GM12878 (cell line): ENCODE data around the gene SELENOS. TPM values are rescaled to one million over a fixed set of nuclear protein-coding genes. Genes with fewer than 3 reads are reported as not detected.

Source experiments
- ATAC-seq: fragments of 200-7000 bp; cut with Tn5 transposase; 3 replicates; pipeline ENCODE4 v1.9.1; 2020; ENCODE audit warnings: mild to moderate bottlenecking, moderate library complexity
- BruUV-seq: library from RNA; stranded (reverse); fragments of 400-500 nt; replicated peaks from 2 replicates; lab custom pipeline; 2021; lab: Mats Ljungman, UMichigan
- CTCF ChIA-PET: fragments of 300-600 bp; sonication (Branson Sonifier 250); formaldehyde crosslinking; extraction: SDS; loops from one replicate; lab custom pipeline; 2021; ENCODE audit warnings: inconsistent platforms; lab: Yijun Ruan, JAX
- POLR2A ChIA-PET: fragments of 350-600 bp; formaldehyde crosslinking; extraction: SDS; loops from one replicate; lab custom pipeline; 2021; ENCODE audit warnings: inconsistent platforms; lab: Charles Lee
- RAD21 ChIA-PET: fragments of 300-600 bp; sonication (Branson Sonifier 250); formaldehyde crosslinking; loops from one replicate; lab custom pipeline; 2023; ENCODE audit warnings: antibody characterized with exemption; ENCODE audit not compliant: unreplicated experiment; lab: Charles Lee
- SMC1A ChIA-PET: fragments of 300-600 bp; sonication (Branson Sonifier 250); formaldehyde crosslinking; loops from one replicate; lab custom pipeline; 2023; ENCODE audit not compliant: unreplicated experiment, uncharacterized antibody; lab: Charles Lee
- DNase-seq: peaks from one replicate; pipeline ENCODE4 v3.0.0-alpha.2; 2011; ENCODE audit warnings: low read depth, low spot score
- FAIRE-seq: peaks from 3 replicates; lab custom pipeline; 2011; peaks lifted over from hg19 to GRCh38; lab: Jason Lieb, UNC
- H2AFZ ChIP-seq: 2 replicates; pipeline ENCODE4 v1.6.0; 2011; ENCODE audit warnings: low read depth, low read length, control low read depth; ENCODE audit not compliant: control insufficient read depth
- H3K27ac ChIP-seq: 2 replicates; pipeline ENCODE4 v1.5.1; 2011; ENCODE audit warnings: control low read depth; ENCODE audit not compliant: control insufficient read depth, insufficient read depth
- H3K27me3 ChIP-seq, 2 experiments: replicated peaks in 1 of 2; 2 replicates each; pipeline versions ENCODE4 v1.6.0 to v1.6.1; 2011; ENCODE audit warnings: low read length in 1 of 2; ENCODE audit not compliant: control insufficient read depth in 2 of 2, insufficient read depth in 2 of 2
- H3K36me3 ChIP-seq, 2 experiments: 2 replicates each; pipeline ENCODE4 v1.5.1; 2011; ENCODE audit warnings: low read length in 1 of 2; ENCODE audit not compliant: control insufficient read depth in 2 of 2, insufficient read depth in 2 of 2
- H3K4me1 ChIP-seq: 2 replicates; pipeline ENCODE4 v1.6.1; 2011; ENCODE audit warnings: mild to moderate bottlenecking, low read length, moderate library complexity, mixed read lengths; ENCODE audit not compliant: control insufficient read depth, insufficient read depth
- H3K4me2 ChIP-seq: 2 replicates; pipeline ENCODE4 v1.6.0; 2011; ENCODE audit warnings: control low read depth; ENCODE audit not compliant: control insufficient read depth, insufficient read depth
- H3K4me3 ChIP-seq: fragments of 200-600 bp; sonication (generic); 2 replicates; pipeline ENCODE4 v1.5.1; 2016
- H3K79me2 ChIP-seq: 2 replicates; pipeline ENCODE4 v1.6.0; 2011; ENCODE audit warnings: low read length; ENCODE audit not compliant: control insufficient read depth, insufficient read depth
- H3K9ac ChIP-seq: 2 replicates; pipeline ENCODE4 v1.8.0; 2011; ENCODE audit warnings: low read length, control low read depth, mixed read lengths; ENCODE audit not compliant: control insufficient read depth, insufficient read depth
- H3K9me3 ChIP-seq: replicated peaks from 3 replicates; pipeline ENCODE4 v1.5.1; 2011; ENCODE audit warnings: mild to moderate bottlenecking, low read length; ENCODE audit not compliant: control insufficient read depth, insufficient read depth
- H4K20me1 ChIP-seq: 2 replicates; pipeline ENCODE4 v1.6.0; 2011; ENCODE audit not compliant: control insufficient read depth, insufficient read depth
- ATF7 ChIP-seq: fragments of 450-650 bp; IDR thresholded peaks from 2 replicates; pipeline ENCODE4 v1.6.1; 2016; ENCODE audit warnings: low read depth, mild to moderate bottlenecking
- CHD2 ChIP-seq: IDR thresholded peaks from 2 replicates; pipeline ENCODE4 v1.6.1; 2011; ENCODE audit warnings: low read depth, low read length, improper control_type of control experiment, borderline replicate concordance
- CHD4 ChIP-seq: fragments of 200-600 bp; sonication (generic); IDR thresholded peaks from 2 replicates; pipeline ENCODE4 v1.6.1; 2016; ENCODE audit warnings: mild to moderate bottlenecking
- HDAC2 ChIP-seq: fragments of 200-600 bp; sonication (generic); IDR thresholded peaks from 2 replicates; pipeline ENCODE4 v1.6.1; 2017
- MYB ChIP-seq: fragments of 150-350 bp; IDR thresholded peaks from 2 replicates; pipeline ENCODE4 v1.6.1; 2014; ENCODE audit warnings: mild to moderate bottlenecking, low read depth, low read length, borderline replicate concordance
- NR2C1 ChIP-seq: fragments of 450-650 bp; IDR thresholded peaks from 2 replicates; pipeline ENCODE4 v1.6.1; 2017; ENCODE audit warnings: antibody characterized with exemption, mild to moderate bottlenecking, moderate library complexity
- SPI1 ChIP-seq: IDR thresholded peaks from 2 replicates; pipeline ENCODE4 v1.6.1; 2011; ENCODE audit warnings: low read depth, mild to moderate bottlenecking, low read length, moderate library complexity, borderline replicate concordance; ENCODE audit not compliant: insufficient read depth
- SREBF2 ChIP-seq: IDR thresholded peaks from 2 replicates; pipeline ENCODE4 v1.6.1; 2012; ENCODE audit warnings: mild to moderate bottlenecking, low read length
- STAT1 ChIP-seq: fragments of 450-650 bp; conservative IDR thresholded peaks from 2 replicates; pipeline ENCODE4 v1.6.1; 2014; ENCODE audit warnings: antibody characterized with exemption, mild to moderate bottlenecking
- USF1 ChIP-seq: IDR thresholded peaks from 2 replicates; pipeline ENCODE4 v1.6.1; 2011; ENCODE audit warnings: borderline replicate concordance, low read depth, mild to moderate bottlenecking, moderate library complexity, mixed read lengths, low read length; ENCODE audit not compliant: insufficient read depth; ENCODE audit errors: extremely low read length
- ZBED1 ChIP-seq: IDR thresholded peaks from 2 replicates; pipeline ENCODE4 v1.6.1; 2016; ENCODE audit warnings: borderline replicate concordance
- WGBS: methylation state at CpG from one replicate; pipeline ENCODE4 v1.1.6; 2016; ENCODE audit warnings: low lambda C conversion rate; ENCODE audit not compliant: insufficient replicate concordance, insufficient coverage; ENCODE audit errors: missing lambda C conversion rate; 5-methylcytosine and 5-hydroxymethylcytosine counted together
- in situ Hi-C: fragments of 300-500 bp; cut with MboI; formaldehyde crosslinking; loops from 9 replicates; pipeline ENCODE4 v1.14.3; 2018; ENCODE audit warnings: mixed read lengths
- intact Hi-C: fragments of 100-400 bp; cut with micrococcal nuclease; formaldehyde crosslinking; loops from one replicate; pipeline ENCODE4 v1.14.2; 2022; ENCODE audit not compliant: unreplicated experiment
- polyA plus RNA-seq, 11 experiments: library from polyadenylated mRNA; depleted of rRNA in 4 of 11; unstranded in 6 of 11; stranded (reverse) in 5 of 11; fragments of >200 nt; fragmentation: Nextera tagmentation in 4 of 11; fragmentation: Illumina TruSeq in 1 of 11; extraction: Ambion mirVana in 4 of 11; extraction: Trizol in 1 of 11; gene quantifications; 1 replicate in 1 of 11; 2 replicates in 10 of 11; pipeline versions ENCODE4 v1.2.1 to v1.2.3, GENCODE V29; 2011 to 2016; ENCODE audit warnings: inconsistent platforms in 2 of 11, missing spikeins in 2 of 11, low read depth in 1 of 11
- total RNA-seq, 4 experiments: library from RNA; depleted of rRNA in 3 of 4; stranded (reverse); fragments of >200 nt in 3 of 4; fragmentation: Illumina TruSeq in 1 of 4; extraction: Trizol in 1 of 4; gene quantifications; 2 replicates each; pipeline versions ENCODE4 v1.2.1 to v1.2.3, GENCODE V29; 2013 to 2021
- TF ChIP-seq, protein P1 (sequence below): IDR thresholded peaks from 2 replicates; pipeline ENCODE4 v1.6.1; 2012; ENCODE audit warnings: low read depth, low read length, improper control_type of control experiment
- TF ChIP-seq, protein P2 (sequence below): fragments of 450-650 bp; IDR thresholded peaks from 2 replicates; pipeline ENCODE4 v1.6.1; 2016; ENCODE audit warnings: mild to moderate bottlenecking, moderate library complexity, borderline replicate concordance

The SELENOS gene
- total and polyA plus RNA-seq, 10 of the 15 experiments (the other 5 are each of a cell fraction or from before 2014, with no cell fraction given): 25.8 to 90.1 (median 37.3) TPM

- TF ChIP-seq MYB: no peak
- no peak for TF ChIP-seq SREBF2
- TF ChIP-seq, protein P1, sequence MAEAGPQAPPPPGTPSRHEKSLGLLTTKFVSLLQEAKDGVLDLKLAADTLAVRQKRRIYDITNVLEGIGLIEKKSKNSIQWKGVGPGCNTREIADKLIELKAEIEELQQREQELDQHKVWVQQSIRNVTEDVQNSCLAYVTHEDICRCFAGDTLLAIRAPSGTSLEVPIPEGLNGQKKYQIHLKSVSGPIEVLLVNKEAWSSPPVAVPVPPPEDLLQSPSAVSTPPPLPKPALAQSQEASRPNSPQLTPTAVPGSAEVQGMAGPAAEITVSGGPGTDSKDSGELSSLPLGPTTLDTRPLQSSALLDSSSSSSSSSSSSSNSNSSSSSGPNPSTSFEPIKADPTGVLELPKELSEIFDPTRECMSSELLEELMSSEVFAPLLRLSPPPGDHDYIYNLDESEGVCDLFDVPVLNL: no peak
- TF ChIP-seq HDAC2: no peak
- no peak for TF ChIP-seq ATF7
- peak; percentile 47; the same call in 1 of the 2 replicates for TF ChIP-seq NR2C1
- TF ChIP-seq CHD4: no peak
- no peak for TF ChIP-seq CHD2
Measured at GRCh38 chr15:101277038-101277822, at the start of gene SELENOS (continued).

- intact Hi-C loops (no loop called here), in situ Hi-C loops (no loop called here)
- no peaks in the 10 kb centered on the region for H4K20me1 ChIP-seq
- ChIA-PET CTCF (no interaction called here), POLR2A (no interaction called here), SMC1A (no interaction called here), RAD21 (no interaction called here)
- H3K4me2 ChIP-seq: no peak overlapping the region
- TF ChIP-seq STAT1 (no peak), ZBED1 (no peak), SPI1 (no peak), SREBF2 (no peak), USF1 (no peak)
- TF ChIP-seq, protein P2, sequence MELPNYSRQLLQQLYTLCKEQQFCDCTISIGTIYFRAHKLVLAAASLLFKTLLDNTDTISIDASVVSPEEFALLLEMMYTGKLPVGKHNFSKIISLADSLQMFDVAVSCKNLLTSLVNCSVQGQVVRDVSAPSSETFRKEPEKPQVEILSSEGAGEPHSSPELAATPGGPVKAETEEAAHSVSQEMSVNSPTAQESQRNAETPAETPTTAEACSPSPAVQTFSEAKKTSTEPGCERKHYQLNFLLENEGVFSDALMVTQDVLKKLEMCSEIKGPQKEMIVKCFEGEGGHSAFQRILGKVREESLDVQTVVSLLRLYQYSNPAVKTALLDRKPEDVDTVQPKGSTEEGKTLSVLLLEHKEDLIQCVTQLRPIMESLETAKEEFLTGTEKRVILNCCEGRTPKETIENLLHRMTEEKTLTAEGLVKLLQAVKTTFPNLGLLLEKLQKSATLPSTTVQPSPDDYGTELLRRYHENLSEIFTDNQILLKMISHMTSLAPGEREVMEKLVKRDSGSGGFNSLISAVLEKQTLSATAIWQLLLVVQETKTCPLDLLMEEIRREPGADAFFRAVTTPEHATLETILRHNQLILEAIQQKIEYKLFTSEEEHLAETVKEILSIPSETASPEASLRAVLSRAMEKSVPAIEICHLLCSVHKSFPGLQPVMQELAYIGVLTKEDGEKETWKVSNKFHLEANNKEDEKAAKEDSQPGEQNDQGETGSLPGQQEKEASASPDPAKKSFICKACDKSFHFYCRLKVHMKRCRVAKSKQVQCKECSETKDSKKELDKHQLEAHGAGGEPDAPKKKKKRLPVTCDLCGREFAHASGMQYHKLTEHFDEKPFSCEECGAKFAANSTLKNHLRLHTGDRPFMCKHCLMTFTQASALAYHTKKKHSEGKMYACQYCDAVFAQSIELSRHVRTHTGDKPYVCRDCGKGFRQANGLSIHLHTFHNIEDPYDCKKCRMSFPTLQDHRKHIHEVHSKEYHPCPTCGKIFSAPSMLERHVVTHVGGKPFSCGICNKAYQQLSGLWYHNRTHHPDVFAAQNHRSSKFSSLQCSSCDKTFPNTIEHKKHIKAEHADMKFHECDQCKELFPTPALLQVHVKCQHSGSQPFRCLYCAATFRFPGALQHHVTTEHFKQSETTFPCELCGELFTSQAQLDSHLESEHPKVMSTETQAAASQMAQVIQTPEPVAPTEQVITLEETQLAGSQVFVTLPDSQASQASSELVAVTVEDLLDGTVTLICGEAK: no peak
- no peak overlapping the region for H3K27ac ChIP-seq
- H3K79me2 ChIP-seq: no peaks in the 10 kb centered on the region
- H3K4me1 ChIP-seq: no peaks in the 10 kb centered on the region
- H3K9me3 ChIP-seq: no peaks in the 10 kb centered on the region; the same call in 2 of the 3 replicates
- H3K27me3 ChIP-seq: peaks cover 0 to 5% of the 10 kb centered on the region in 2 experiments
- ATAC-seq: no peak
- H2AFZ ChIP-seq: no peak overlapping the region
- WGBS: 49% methylated on average over 21 of the region's 21 CpGs
- no peaks in the 10 kb centered on the region for H3K36me3 ChIP-seq
- DNase-seq: no peak
- FAIRE-seq: no peak
- H3K4me3 ChIP-seq: no peak overlapping the region
- H3K9ac ChIP-seq: no peak overlapping the region
- BruUV-seq: no TSS peak
Measured at GRCh38 chr15:101326462-101327146, 49.3 kb upstream of the SELENOS start.
